Stimulated activated CD8-positive, alpha-beta memory T cell treated with anti-CD3 and anti-CD28 coated beads, Interleukin-15, amount 100 ng/mL, for 4 hours (primary cell): ENCODE results near the gene ZNF157.
"Not testable (repeated sequence)": the region's sequence is repeated elsewhere in the genome, so short reads cannot be mapped to it uniquely, and the experiment has no call there.

Experiments
- DNase-seq, 2 donors: peaks; one replicate each; pipeline ENCODE4 v3.0.0-alpha.2; 2020; ENCODE audit warnings: low read depth in 2 of 2

The ZNF157 gene

DNA sequence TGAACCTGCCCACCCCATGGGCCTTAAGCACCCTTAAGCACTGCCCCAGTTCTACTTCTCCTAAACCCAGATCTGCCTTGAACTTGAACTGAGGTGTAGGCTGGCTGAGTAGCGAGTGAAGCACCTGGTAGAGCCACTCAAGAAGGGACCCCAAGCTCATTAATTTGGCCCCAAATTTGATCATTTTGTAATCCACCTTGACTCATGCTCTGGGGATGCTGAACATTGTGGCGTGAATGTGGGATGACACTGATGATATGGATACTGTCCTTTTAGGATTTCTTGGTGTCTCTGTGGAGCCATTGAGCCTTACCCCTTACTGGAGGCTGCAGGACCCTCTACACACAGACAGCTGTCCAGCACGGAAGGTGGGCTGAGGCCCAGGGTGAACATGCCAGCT lies at the start of gene ZNF157:
TSS of gene ZNF157 (plus strand) at position 301 of the 400 bp plus-strand sequence. CDS start at position 392, 91 bp downstream.
- DNase-seq, result no peak

DNA sequence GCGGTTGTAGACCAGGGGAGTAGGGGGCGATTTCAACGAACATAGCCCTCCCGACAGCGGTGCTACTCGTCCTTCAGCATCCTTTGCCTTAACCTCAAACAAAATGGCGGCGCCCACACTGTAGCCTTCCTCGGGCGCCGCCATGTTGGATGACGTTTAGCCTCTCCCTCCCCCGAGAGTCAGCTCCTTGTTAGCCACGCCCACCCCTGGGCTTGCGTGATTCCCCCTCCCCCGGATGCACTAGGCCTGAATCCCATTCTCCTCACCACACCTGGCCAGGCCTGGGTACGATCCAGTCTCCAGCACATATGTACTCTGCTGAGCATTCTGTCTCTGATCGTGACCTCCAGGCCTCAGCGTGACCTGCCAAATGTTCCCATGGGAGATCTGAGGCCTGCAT lies 49.0 kb upstream of the ZNF157 start:
- DNase-seq, result no peak

- no peak for DNase-seq
Observed at GRCh38 chrX:47321823-47322371, 48.5 kb upstream of the ZNF157 start.

DNA sequence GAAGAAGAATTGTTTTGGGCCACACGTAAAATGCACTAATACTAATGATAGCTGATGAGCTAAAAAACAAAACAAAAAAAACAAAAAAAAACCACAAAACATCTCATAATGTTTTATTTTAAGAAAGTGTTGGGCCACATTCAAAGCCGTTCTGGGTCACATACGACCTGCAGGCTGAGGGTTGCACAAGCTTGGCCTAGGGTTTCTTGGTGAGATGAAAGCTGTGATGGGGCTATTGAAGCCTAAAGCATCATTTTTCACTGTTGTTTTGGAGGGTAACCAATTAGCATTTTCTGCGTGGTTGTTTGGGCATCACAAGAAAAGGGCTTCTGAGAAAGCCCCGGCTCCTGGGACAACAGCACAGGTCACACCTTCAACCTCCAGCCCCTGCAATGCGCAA lies 42.5 kb upstream of the ZNF157 start:
- DNase-seq, result no peak

GRCh38 chrX:47332729-47333128 lies 37.6 kb upstream of the ZNF157 start:
- not testable (repeated sequence) for DNase-seq

- no peak for DNase-seq
Observed at GRCh38 chrX:47351706-47352105, 18.7 kb upstream of the ZNF157 start.

GRCh38 chrX:47358387-47359065 lies 11.9 kb upstream of the ZNF157 start:
- no peak for DNase-seq

GRCh38 chrX:47360423-47361179 lies 9.8 kb upstream of the ZNF157 start:
- no peak for DNase-seq

DNA sequence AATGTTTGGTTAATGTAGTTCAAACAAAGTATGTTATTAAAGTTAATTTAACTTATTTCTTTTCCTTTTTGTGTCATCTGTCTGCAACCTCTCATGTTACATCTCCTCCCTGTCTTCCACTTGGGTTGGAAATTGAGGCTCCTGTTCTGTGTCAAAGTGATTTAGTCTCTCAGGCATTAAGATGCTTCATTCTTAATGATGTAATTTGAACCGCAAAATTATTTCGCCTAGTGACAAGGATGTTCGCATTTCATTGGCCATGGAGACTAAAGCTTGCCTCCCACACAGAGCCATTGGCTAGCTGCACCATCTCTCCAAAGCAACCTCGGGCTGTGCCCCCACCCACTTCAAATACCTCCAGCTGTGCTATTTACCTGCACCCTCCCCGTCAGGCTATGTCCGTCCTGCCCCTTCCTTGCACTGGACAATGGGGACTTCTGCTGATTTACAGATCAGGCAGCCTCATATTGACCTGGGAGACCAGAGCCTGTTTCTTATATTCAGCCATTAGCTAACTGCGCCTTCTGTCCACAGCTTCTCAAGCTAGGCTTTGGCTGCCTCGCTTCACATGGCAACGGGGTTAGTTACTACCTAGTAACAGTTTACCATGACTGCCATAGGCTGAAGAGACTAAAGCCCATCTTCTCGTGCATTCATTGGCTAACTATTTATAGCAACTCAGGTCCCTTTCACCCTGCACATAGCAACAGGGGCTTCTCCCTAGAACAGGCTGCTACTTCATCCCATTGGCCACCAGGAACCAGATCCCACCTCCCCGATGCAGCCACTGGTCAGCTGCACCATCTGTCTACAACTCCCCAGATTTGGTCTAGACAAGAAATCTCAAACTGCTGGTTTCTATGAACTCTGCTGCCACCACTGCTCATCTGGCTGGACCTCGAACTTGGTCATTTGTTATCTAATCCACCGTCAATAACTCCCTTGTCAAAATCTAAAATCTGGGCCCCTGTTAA lies 8.6 kb upstream of the ZNF157 start:
- peak in 1 of 2 donors; percentile 12 for DNase-seq

DNA sequence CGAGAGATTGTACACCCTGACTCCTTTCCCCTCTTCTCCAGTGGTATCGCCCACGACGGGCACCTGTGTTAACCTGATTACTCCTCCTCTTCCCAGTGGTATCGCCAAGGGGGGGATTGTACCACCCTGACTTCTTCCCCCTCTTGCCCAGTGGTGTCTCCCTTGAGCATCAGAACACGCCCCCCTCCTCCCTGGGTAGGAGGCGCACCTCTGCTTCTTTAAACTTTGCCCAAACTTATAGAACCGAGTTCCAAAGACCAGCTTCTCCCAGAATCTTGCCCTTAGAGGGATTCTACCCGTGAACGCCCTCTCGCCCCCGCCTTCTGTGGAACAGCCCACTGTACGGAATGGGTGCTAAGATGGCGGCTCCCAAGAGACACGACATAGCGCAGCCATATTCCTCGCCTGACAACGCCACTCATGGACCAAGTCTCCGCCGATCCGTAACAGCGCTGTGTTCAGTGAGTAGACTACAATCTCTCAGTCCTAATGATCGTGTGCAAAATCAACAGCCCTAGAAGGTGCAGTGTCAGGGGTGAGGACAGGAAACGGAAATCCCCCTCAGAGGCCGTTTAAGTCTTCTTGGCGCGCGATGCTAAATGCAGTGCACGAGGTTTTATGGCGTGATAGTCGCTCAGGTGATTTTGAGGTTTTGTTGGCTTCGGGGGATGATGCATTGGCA lies 4.2 kb upstream of the ZNF157 start:
- peak; percentile 49 to 54 for DNase-seq

DNA sequence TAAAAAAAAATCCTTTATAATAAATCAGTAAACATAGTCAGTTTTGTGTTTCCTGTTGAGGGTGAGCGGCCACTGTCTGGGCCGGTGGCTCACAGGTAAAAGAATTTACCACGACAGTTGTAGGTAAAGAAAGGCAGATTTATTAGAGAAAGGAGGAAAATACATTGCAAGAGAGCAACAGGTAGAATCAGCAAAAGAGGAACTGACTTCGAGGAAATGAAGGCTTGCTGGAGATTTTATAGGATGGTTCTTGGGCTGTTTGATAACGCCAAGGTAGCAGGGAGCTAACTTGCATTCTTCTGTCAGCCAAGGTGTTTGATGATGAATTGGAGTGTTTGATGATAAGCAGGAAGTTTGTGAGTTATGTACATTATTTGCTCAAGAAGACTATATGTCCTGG lies 2.8 kb downstream of the ZNF157 start:
- DNase-seq, result no peak

DNA sequence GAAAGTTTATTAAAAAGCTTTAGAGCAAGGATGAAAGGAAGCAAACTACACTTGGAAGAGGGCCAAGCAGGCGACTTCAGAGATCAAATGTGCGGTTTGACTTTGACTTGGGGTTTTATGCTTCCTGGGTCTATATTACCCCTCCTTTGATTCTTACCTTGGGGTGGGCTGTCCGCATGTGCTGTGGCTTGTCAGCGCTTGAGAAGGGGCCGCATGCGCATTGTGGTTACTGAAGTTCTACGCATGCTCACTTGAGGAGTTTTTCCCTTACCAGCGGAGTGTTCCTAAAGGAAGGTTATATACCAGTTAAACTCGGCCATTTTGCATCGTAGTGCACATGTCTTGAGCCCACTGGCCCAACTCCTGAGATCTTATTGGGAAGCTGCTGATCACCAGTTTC lies 9.9 kb downstream of the ZNF157 start:
- peak; percentile 12 to 45 for DNase-seq

GRCh38 chrX:47380837-47381236 lies 10.5 kb downstream of the ZNF157 start:
- DNase-seq, result not testable (repeated sequence)

DNA sequence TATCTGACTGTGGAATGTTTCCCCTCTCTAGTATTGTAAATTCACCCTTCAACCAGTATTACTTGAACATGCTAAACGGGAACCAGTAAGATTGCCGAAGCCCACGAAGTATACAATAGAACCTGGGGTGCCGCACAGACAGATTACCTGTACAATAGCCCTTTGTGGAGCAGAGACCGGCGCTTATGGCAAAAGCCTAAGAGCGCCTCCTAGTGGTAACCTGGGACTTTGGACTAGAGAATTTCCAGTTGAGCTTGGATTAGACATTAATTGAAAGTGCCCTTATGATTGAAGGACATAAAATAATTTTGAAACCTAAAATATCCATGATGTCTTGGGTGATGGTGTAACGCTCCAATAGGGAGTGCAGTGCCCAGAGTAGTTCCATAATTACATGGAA lies 14.1 kb downstream of the ZNF157 start:
- DNase-seq, result peak; percentile 17 to 45

GRCh38 chrX:47390780-47391179 lies 20.4 kb downstream of the ZNF157 start:
- no peak for DNase-seq

DNA sequence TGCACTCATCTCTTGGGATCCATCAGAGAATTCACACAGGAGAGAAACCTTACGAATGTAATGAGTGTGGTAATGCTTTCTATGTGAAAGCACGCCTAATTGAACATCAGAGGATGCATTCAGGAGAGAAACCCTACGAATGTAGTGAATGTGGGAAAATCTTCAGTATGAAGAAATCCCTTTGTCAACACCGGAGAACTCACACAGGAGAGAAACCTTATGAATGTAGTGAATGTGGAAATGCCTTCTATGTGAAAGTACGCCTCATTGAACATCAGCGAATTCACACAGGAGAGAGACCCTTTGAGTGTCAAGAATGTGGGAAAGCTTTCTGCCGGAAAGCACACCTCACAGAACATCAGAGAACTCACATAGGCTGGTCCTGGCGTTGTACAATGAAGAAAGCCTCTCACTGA lies 42.8 kb downstream of the ZNF157 start:
- no peak for DNase-seq

DNA sequence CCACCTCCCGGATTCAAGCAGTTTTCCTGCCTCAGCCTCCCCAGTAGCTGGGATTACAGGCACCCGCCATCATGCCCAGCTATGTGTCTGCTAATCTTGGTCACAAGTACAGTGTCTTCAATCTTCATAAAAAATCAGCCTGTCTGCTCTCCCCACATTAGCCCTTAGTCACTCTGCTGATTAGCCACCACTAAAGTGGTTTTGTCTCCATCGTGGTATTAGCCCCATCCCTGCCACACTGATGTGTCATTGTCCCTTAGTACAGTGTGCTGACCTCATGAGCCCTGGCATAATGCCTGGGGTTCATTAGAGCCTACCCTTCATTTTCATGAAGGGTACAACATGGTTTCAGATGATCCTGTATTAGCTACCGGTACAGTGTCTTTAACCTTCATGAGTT lies 49.9 kb downstream of the ZNF157 start:
- DNase-seq, result no peak

- DNase-seq, result no peak
Observed at GRCh38 chrX:47420962-47421361, 50.6 kb downstream of the ZNF157 start.

DNA sequence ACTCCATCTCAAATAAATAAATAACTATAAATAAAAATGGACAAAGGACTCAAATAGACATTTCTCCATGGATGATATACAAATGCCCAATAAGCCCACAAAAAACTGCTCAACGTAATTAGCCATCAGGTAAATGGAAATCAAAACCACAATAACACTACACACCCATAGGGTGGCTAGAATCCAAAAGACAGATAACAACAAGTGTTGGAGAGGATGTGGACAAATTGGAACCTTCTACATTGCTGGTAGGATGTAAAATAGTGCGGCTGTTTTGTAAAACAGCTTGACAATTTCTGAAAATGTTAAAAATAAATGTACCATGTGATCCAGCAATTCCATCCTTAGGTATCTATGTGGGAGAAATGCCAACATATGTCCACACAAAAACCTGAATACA lies 52.1 kb downstream of the ZNF157 start:
- no peak for DNase-seq

- no peak for DNase-seq
Observed at GRCh38 chrX:47430925-47431324, 60.5 kb downstream of the ZNF157 start.

- DNase-seq, result no peak
Observed at GRCh38 chrX:47446431-47446830, 76.1 kb downstream of the ZNF157 start.
